ENCODE data around the gene EPHB2. TPM values are rescaled to one million over a fixed set of nuclear protein-coding genes. Genes with fewer than 3 reads are reported as not detected.

The EPHB2 gene
- total and polyA plus RNA-seq, 2 donors from 2014 or later: 3.0 to 9.5 TPM

DNA sequence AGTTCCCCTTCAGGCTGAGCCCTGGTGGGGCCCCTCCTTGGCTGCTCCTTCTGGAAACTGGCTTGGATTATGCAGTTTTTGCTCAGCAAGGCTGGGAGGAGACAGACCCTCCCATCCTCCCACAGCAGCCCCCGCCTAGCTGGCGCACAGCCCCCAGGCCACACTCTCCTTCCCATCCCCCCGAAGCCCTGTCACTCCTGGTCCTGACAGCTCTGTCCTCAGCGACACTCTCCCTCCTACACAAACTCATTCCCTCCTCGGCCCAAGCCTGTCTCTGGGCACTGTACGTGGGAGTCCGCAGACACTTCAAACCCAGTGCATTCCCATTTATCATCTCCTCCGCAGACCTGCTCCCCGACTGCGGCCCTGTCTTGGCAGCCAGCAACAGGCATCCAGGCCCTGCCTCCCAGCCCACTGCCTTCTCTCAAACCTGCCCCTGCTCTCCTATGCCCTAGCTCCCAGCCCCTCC, 25.0 kb upstream of the EPHB2 start:
- no peaks in the 10 kb centered on the region for H3K27me3 ChIP-seq (ENCODE audit: control insufficient read depth, insufficient read depth, low read length)

DNA sequence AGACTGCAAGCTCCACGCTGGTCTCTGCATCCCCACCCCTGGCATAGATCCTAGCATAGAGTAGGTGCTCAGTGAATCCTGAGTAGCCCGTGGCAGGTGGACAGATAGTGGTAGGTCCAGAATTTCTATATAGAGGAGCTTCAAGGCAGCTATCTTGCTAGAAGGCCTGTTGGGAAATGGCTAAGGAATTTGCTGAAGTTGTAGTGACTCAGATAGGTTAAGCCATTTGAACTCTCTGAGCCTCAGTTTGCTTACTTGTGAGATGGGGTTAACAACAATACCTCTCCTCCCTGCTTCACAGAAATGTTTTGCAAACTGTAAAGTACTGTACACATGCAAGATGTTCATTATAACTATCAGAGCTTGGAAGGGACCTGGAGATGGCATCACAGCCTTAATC, 23.4 kb upstream of the EPHB2 start:
- Histone ChIP-seq H3K27ac (ENCODE audit: low read depth in 2 of 2, low read length in 2 of 2) (no peak overlapping the region), H3K9me3 (ENCODE audit: control insufficient read depth in 2 of 3, insufficient read depth in 1 of 3, low read length in 3 of 3) (no peaks in the 10 kb centered on the region), H3K4me1 (ENCODE audit: control insufficient read depth in 2 of 3, insufficient read depth in 2 of 3, low read depth in 1 of 3, low read length in 3 of 3) (no peaks in the 10 kb centered on the region), H3K27me3 (ENCODE audit: control insufficient read depth, insufficient read depth, low read length) (no peaks in the 10 kb centered on the region), H3K36me3 (ENCODE audit: control insufficient read depth in 2 of 3, insufficient read depth in 3 of 3, low read length in 3 of 3) (no peaks in the 10 kb centered on the region), H3K4me3 (ENCODE audit: low read length in 3 of 3) (no peak overlapping the region), H3K9ac (ENCODE audit: low read length in 3 of 3) (no peak overlapping the region)
- DNase-seq (no peak), FAIRE-seq (no peak)
- TF ChIP-seq, protein P1, sequence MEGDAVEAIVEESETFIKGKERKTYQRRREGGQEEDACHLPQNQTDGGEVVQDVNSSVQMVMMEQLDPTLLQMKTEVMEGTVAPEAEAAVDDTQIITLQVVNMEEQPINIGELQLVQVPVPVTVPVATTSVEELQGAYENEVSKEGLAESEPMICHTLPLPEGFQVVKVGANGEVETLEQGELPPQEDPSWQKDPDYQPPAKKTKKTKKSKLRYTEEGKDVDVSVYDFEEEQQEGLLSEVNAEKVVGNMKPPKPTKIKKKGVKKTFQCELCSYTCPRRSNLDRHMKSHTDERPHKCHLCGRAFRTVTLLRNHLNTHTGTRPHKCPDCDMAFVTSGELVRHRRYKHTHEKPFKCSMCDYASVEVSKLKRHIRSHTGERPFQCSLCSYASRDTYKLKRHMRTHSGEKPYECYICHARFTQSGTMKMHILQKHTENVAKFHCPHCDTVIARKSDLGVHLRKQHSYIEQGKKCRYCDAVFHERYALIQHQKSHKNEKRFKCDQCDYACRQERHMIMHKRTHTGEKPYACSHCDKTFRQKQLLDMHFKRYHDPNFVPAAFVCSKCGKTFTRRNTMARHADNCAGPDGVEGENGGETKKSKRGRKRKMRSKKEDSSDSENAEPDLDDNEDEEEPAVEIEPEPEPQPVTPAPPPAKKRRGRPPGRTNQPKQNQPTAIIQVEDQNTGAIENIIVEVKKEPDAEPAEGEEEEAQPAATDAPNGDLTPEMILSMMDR (IDR thresholded peaks at IDR 0.05; ENCODE audit: borderline replicate concordance, extremely low read depth, insufficient read depth): no peak
- intact Hi-C loops (cut with DNase I): no loop called here

More for the DNA sequence above, 25.0 kb upstream of the EPHB2 start:
- intact Hi-C loops (cut with DNase I): no loop called here
- TF ChIP-seq, protein P1 (IDR thresholded peaks at IDR 0.05; ENCODE audit: borderline replicate concordance, extremely low read depth, insufficient read depth): no peak
- FAIRE-seq (no peak), DNase-seq (peak in 4 of 5 donors; percentile 91 to 95 (median 93))
- Histone ChIP-seq H3K27ac (ENCODE audit: low read depth in 2 of 2, low read length in 2 of 2) (no peak overlapping the region), H3K4me3 (ENCODE audit: low read length in 3 of 3) (no peak overlapping the region), H3K36me3 (ENCODE audit: control insufficient read depth in 2 of 3, insufficient read depth in 3 of 3, low read length in 3 of 3) (no peaks in the 10 kb centered on the region), H3K4me1 (ENCODE audit: control insufficient read depth in 2 of 3, insufficient read depth in 2 of 3, low read depth in 1 of 3, low read length in 3 of 3) (no peaks in the 10 kb centered on the region), H3K9ac (ENCODE audit: low read length in 3 of 3) (no peak overlapping the region), H3K9me3 (ENCODE audit: control insufficient read depth in 2 of 3, insufficient read depth in 1 of 3, low read length in 3 of 3) (no peaks in the 10 kb centered on the region)

DNA sequence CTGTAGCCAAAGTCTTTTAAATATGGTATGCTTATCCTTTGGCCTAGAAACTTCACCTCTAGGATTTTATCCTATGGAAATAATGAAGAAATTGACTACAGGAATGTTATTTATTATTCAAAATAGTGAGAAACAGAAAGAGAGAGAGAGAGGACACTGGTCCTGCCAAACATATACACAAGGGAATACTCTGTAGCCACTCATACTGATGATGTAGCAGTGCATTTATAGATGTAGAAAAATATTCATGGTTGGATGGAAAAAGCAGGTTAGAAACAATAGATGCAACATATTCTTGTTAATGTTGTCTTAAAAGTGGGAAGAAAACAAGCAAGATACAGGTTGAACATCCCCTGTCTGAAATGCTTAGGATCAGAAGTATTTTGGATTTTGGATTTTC, 22.2 kb upstream of the EPHB2 start:
- no peaks in the 10 kb centered on the region for H3K36me3 ChIP-seq (ENCODE audit: control insufficient read depth in 2 of 3, insufficient read depth in 3 of 3, low read length in 3 of 3)
- DNase-seq: no peak
- intact Hi-C loops (cut with DNase I): no loop called here
- H3K4me1 ChIP-seq (ENCODE audit: control insufficient read depth in 2 of 3, insufficient read depth in 2 of 3, low read depth in 1 of 3, low read length in 3 of 3): no peaks in the 10 kb centered on the region
- FAIRE-seq: no peak
- H3K27ac ChIP-seq (ENCODE audit: low read depth in 2 of 2, low read length in 2 of 2): no peak overlapping the region
- no peak overlapping the region for H3K9ac ChIP-seq (ENCODE audit: low read length in 3 of 3)
- TF ChIP-seq, protein P1 (IDR thresholded peaks at IDR 0.05; ENCODE audit: borderline replicate concordance, extremely low read depth, insufficient read depth): no peak
- no peaks in the 10 kb centered on the region for H3K9me3 ChIP-seq (ENCODE audit: control insufficient read depth in 2 of 3, insufficient read depth in 1 of 3, low read length in 3 of 3)
- H3K4me3 ChIP-seq (ENCODE audit: low read length in 3 of 3): no peak overlapping the region
- no peaks in the 10 kb centered on the region for H3K27me3 ChIP-seq (ENCODE audit: control insufficient read depth, insufficient read depth, low read length)

DNA sequence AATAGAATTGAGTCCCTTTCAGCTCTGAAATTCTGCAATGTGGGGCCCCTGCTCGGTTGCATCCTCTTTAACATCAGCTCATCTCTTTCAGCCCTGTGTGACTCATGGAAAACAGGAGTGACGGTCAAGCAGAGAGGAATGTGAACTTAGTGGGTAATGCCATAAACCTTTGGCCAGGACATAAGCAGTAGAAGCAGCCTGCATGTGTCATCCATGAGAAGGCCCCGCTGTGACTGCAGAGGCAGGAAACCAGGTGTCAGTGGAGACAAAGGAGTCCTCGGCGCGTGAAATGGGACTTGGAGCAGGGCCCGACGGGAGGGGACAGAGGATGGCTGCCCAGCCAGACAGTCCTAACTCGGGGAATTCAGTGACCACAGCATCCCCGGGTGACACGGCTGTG, 21.1 kb upstream of the EPHB2 start:
- Histone ChIP-seq H3K9ac (ENCODE audit: low read length in 3 of 3) (no peak overlapping the region), H3K27ac (ENCODE audit: low read depth in 2 of 2, low read length in 2 of 2) (no peak overlapping the region), H3K4me1 (ENCODE audit: control insufficient read depth in 2 of 3, insufficient read depth in 2 of 3, low read depth in 1 of 3, low read length in 3 of 3) (no peaks in the 10 kb centered on the region), H3K4me3 (ENCODE audit: low read length in 3 of 3) (no peak overlapping the region), H3K27me3 (ENCODE audit: control insufficient read depth, insufficient read depth, low read length) (no peaks in the 10 kb centered on the region), H3K9me3 (ENCODE audit: control insufficient read depth in 2 of 3, insufficient read depth in 1 of 3, low read length in 3 of 3) (no peaks in the 10 kb centered on the region), H3K36me3 (ENCODE audit: control insufficient read depth in 2 of 3, insufficient read depth in 3 of 3, low read length in 3 of 3) (no peaks in the 10 kb centered on the region)
- no peak for FAIRE-seq
- intact Hi-C loops (cut with DNase I): no loop called here
- TF ChIP-seq, protein P1 (IDR thresholded peaks at IDR 0.05; ENCODE audit: borderline replicate concordance, extremely low read depth, insufficient read depth): no peak
- peak in 4 of 5 donors; percentile 79 to 90 (median 85) for DNase-seq

Measured in kidney (tissue), 14 donors.